ENCODE data around the gene DYNC2H1.

Gene DYNC2H1

GRCh38 chr11:103274025-103274424 is 164.8 kb downstream of the DYNC2H1 start:
- no peak overlapping the region for H3K4me3 ChIP-seq (ENCODE audit: low read depth in 1 of 2, low read length in 2 of 2)

GRCh38 chr11:103279821-103280220 is 170.6 kb downstream of the DYNC2H1 start:
- Histone ChIP-seq H3K4me1 (ENCODE audit: control insufficient read depth in 1 of 2, insufficient read depth in 2 of 2, low read length in 2 of 2) (no peaks in the 10 kb centered on the region), H3K4me3 (ENCODE audit: low read depth in 1 of 2, low read length in 2 of 2) (no peak overlapping the region), H3K9me3 (ENCODE audit: control insufficient read depth in 1 of 2, low read length in 2 of 2) (no peaks in the 10 kb centered on the region), H3K9ac (ENCODE audit: low read depth in 1 of 2, low read length in 2 of 2) (no peak overlapping the region), H3K27me3 (ENCODE audit: control insufficient read depth in 1 of 2, insufficient read depth in 2 of 2, low read length in 2 of 2) (no peaks in the 10 kb centered on the region), H3K36me3 (ENCODE audit: control insufficient read depth in 1 of 2, insufficient read depth in 2 of 2, low read length in 2 of 2) (no peaks in the 10 kb centered on the region), H3K27ac (ENCODE audit: low read depth, low read length) (no peak overlapping the region)

More at GRCh38 chr11:103274025-103274424, 164.8 kb downstream of the DYNC2H1 start:
- no peaks in the 10 kb centered on the region for H3K4me1 ChIP-seq (ENCODE audit: control insufficient read depth in 1 of 2, insufficient read depth in 2 of 2, low read length in 2 of 2)
- H3K27me3 ChIP-seq (ENCODE audit: control insufficient read depth in 1 of 2, insufficient read depth in 2 of 2, low read length in 2 of 2), result no peaks in the 10 kb centered on the region
- no peaks in the 10 kb centered on the region for H3K9me3 ChIP-seq (ENCODE audit: control insufficient read depth in 1 of 2, low read length in 2 of 2)
- H3K36me3 ChIP-seq (ENCODE audit: control insufficient read depth in 1 of 2, insufficient read depth in 2 of 2, low read length in 2 of 2), result no peaks in the 10 kb centered on the region
- no peak overlapping the region for H3K9ac ChIP-seq (ENCODE audit: low read depth in 1 of 2, low read length in 2 of 2)
- H3K27ac ChIP-seq (ENCODE audit: low read depth, low read length), result no peak overlapping the region

- H3K9me3 ChIP-seq (ENCODE audit: control insufficient read depth in 1 of 2, low read length in 2 of 2), result no peaks in the 10 kb centered on the region
- H3K36me3 ChIP-seq (ENCODE audit: control insufficient read depth in 1 of 2, insufficient read depth in 2 of 2, low read length in 2 of 2), result no peaks in the 10 kb centered on the region
- no peaks in the 10 kb centered on the region for H3K4me1 ChIP-seq (ENCODE audit: control insufficient read depth in 1 of 2, insufficient read depth in 2 of 2, low read length in 2 of 2)
- H3K4me3 ChIP-seq (ENCODE audit: low read depth in 1 of 2, low read length in 2 of 2), result no peak overlapping the region
- no peak overlapping the region for H3K9ac ChIP-seq (ENCODE audit: low read depth in 1 of 2, low read length in 2 of 2)
- H3K27ac ChIP-seq (ENCODE audit: low read depth, low read length), result no peak overlapping the region
- H3K27me3 ChIP-seq (ENCODE audit: control insufficient read depth in 1 of 2, insufficient read depth in 2 of 2, low read length in 2 of 2), result no peaks in the 10 kb centered on the region
These were observed 172.1 kb downstream of the DYNC2H1 start for GRCh38 chr11:103281301-103281700.

GRCh38 chr11:103284260-103284659 is 175.0 kb downstream of the DYNC2H1 start:
- Histone ChIP-seq H3K27ac (ENCODE audit: low read depth, low read length) (no peak overlapping the region), H3K9me3 (ENCODE audit: control insufficient read depth in 1 of 2, low read length in 2 of 2) (no peaks in the 10 kb centered on the region), H3K4me3 (ENCODE audit: low read depth in 1 of 2, low read length in 2 of 2) (no peak overlapping the region), H3K9ac (ENCODE audit: low read depth in 1 of 2, low read length in 2 of 2) (no peak overlapping the region), H3K36me3 (ENCODE audit: control insufficient read depth in 1 of 2, insufficient read depth in 2 of 2, low read length in 2 of 2) (peaks cover 0 to 3% of the 10 kb centered on the region in 2 donors), H3K27me3 (ENCODE audit: control insufficient read depth in 1 of 2, insufficient read depth in 2 of 2, low read length in 2 of 2) (no peaks in the 10 kb centered on the region), H3K4me1 (ENCODE audit: control insufficient read depth in 1 of 2, insufficient read depth in 2 of 2, low read length in 2 of 2) (no peaks in the 10 kb centered on the region)

- Histone ChIP-seq H3K9ac (ENCODE audit: low read depth in 1 of 2, low read length in 2 of 2) (no peak overlapping the region), H3K4me1 (ENCODE audit: control insufficient read depth in 1 of 2, insufficient read depth in 2 of 2, low read length in 2 of 2) (no peaks in the 10 kb centered on the region), H3K27me3 (ENCODE audit: control insufficient read depth in 1 of 2, insufficient read depth in 2 of 2, low read length in 2 of 2) (no peaks in the 10 kb centered on the region), H3K27ac (ENCODE audit: low read depth, low read length) (no peak overlapping the region), H3K36me3 (ENCODE audit: control insufficient read depth in 1 of 2, insufficient read depth in 2 of 2, low read length in 2 of 2) (peaks cover 5 to 15% of the 10 kb centered on the region in 2 donors), H3K9me3 (ENCODE audit: control insufficient read depth in 1 of 2, low read length in 2 of 2) (peaks cover 24 to 41% of the 10 kb centered on the region in 2 donors), H3K4me3 (ENCODE audit: low read depth in 1 of 2, low read length in 2 of 2) (no peak overlapping the region)
These were observed 185.3 kb downstream of the DYNC2H1 start for GRCh38 chr11:103294516-103294915.

- peaks cover 24 to 41% of the 10 kb centered on the region in 2 donors for H3K9me3 ChIP-seq (ENCODE audit: control insufficient read depth in 1 of 2, low read length in 2 of 2)
- H3K36me3 ChIP-seq (ENCODE audit: control insufficient read depth in 1 of 2, insufficient read depth in 2 of 2, low read length in 2 of 2), result peaks cover 5 to 9% of the 10 kb centered on the region in 2 donors
- no peak overlapping the region for H3K9ac ChIP-seq (ENCODE audit: low read depth in 1 of 2, low read length in 2 of 2)
- no peaks in the 10 kb centered on the region for H3K4me1 ChIP-seq (ENCODE audit: control insufficient read depth in 1 of 2, insufficient read depth in 2 of 2, low read length in 2 of 2)
- H3K27me3 ChIP-seq (ENCODE audit: control insufficient read depth in 1 of 2, insufficient read depth in 2 of 2, low read length in 2 of 2), result no peaks in the 10 kb centered on the region
- no peak overlapping the region for H3K4me3 ChIP-seq (ENCODE audit: low read depth in 1 of 2, low read length in 2 of 2)
- no peak overlapping the region for H3K27ac ChIP-seq (ENCODE audit: low read depth, low read length)
These were observed 186.5 kb downstream of the DYNC2H1 start for GRCh38 chr11:103295704-103296103.

- Histone ChIP-seq H3K9me3 (ENCODE audit: control insufficient read depth in 1 of 2, low read length in 2 of 2) (peaks cover 18 to 28% of the 10 kb centered on the region in 2 donors), H3K36me3 (ENCODE audit: control insufficient read depth in 1 of 2, insufficient read depth in 2 of 2, low read length in 2 of 2) (peaks cover 5 to 9% of the 10 kb centered on the region in 2 donors), H3K9ac (ENCODE audit: low read depth in 1 of 2, low read length in 2 of 2) (no peak overlapping the region), H3K27me3 (ENCODE audit: control insufficient read depth in 1 of 2, insufficient read depth in 2 of 2, low read length in 2 of 2) (no peaks in the 10 kb centered on the region), H3K4me3 (ENCODE audit: low read depth in 1 of 2, low read length in 2 of 2) (no peak overlapping the region), H3K27ac (ENCODE audit: low read depth, low read length) (no peak overlapping the region), H3K4me1 (ENCODE audit: control insufficient read depth in 1 of 2, insufficient read depth in 2 of 2, low read length in 2 of 2) (no peaks in the 10 kb centered on the region)
These were observed 188.7 kb downstream of the DYNC2H1 start for GRCh38 chr11:103297900-103298299.

- Histone ChIP-seq H3K4me3 (ENCODE audit: low read depth in 1 of 2, low read length in 2 of 2) (no peak overlapping the region), H3K36me3 (ENCODE audit: control insufficient read depth in 1 of 2, insufficient read depth in 2 of 2, low read length in 2 of 2) (no peaks in the 10 kb centered on the region), H3K27ac (ENCODE audit: low read depth, low read length) (no peak overlapping the region), H3K27me3 (ENCODE audit: control insufficient read depth in 1 of 2, insufficient read depth in 2 of 2, low read length in 2 of 2) (no peaks in the 10 kb centered on the region), H3K9me3 (ENCODE audit: control insufficient read depth in 1 of 2, low read length in 2 of 2) (no peaks in the 10 kb centered on the region), H3K4me1 (ENCODE audit: control insufficient read depth in 1 of 2, insufficient read depth in 2 of 2, low read length in 2 of 2) (no peaks in the 10 kb centered on the region), H3K9ac (ENCODE audit: low read depth in 1 of 2, low read length in 2 of 2) (no peak overlapping the region)
These were observed 206.0 kb downstream of the DYNC2H1 start for GRCh38 chr11:103315248-103315647.

- Histone ChIP-seq H3K9ac (ENCODE audit: low read depth in 1 of 2, low read length in 2 of 2) (no peak overlapping the region), H3K27me3 (ENCODE audit: control insufficient read depth in 1 of 2, insufficient read depth in 2 of 2, low read length in 2 of 2) (no peaks in the 10 kb centered on the region), H3K36me3 (ENCODE audit: control insufficient read depth in 1 of 2, insufficient read depth in 2 of 2, low read length in 2 of 2) (no peaks in the 10 kb centered on the region), H3K4me3 (ENCODE audit: low read depth in 1 of 2, low read length in 2 of 2) (no peak overlapping the region), H3K27ac (ENCODE audit: low read depth, low read length) (no peak overlapping the region), H3K4me1 (ENCODE audit: control insufficient read depth in 1 of 2, insufficient read depth in 2 of 2, low read length in 2 of 2) (no peaks in the 10 kb centered on the region), H3K9me3 (ENCODE audit: control insufficient read depth in 1 of 2, low read length in 2 of 2) (no peaks in the 10 kb centered on the region)
These were observed 207.9 kb downstream of the DYNC2H1 start for GRCh38 chr11:103317118-103317517.

GRCh38 chr11:103322821-103323220 is 213.6 kb downstream of the DYNC2H1 start:
- H3K27ac ChIP-seq (ENCODE audit: low read depth, low read length), result no peak overlapping the region
- H3K4me1 ChIP-seq (ENCODE audit: control insufficient read depth in 1 of 2, insufficient read depth in 2 of 2, low read length in 2 of 2), result peaks cover 0 to 3% of the 10 kb centered on the region in 2 donors
- H3K4me3 ChIP-seq (ENCODE audit: low read depth in 1 of 2, low read length in 2 of 2), result no peak overlapping the region
- no peaks in the 10 kb centered on the region for H3K36me3 ChIP-seq (ENCODE audit: control insufficient read depth in 1 of 2, insufficient read depth in 2 of 2, low read length in 2 of 2)
- H3K9me3 ChIP-seq (ENCODE audit: control insufficient read depth in 1 of 2, low read length in 2 of 2), result no peaks in the 10 kb centered on the region
- no peaks in the 10 kb centered on the region for H3K27me3 ChIP-seq (ENCODE audit: control insufficient read depth in 1 of 2, insufficient read depth in 2 of 2, low read length in 2 of 2)
- H3K9ac ChIP-seq (ENCODE audit: low read depth in 1 of 2, low read length in 2 of 2), result no peak overlapping the region

- Histone ChIP-seq H3K4me1 (ENCODE audit: control insufficient read depth in 1 of 2, insufficient read depth in 2 of 2, low read length in 2 of 2) (peaks cover 0 to 3% of the 10 kb centered on the region in 2 donors), H3K27me3 (ENCODE audit: control insufficient read depth in 1 of 2, insufficient read depth in 2 of 2, low read length in 2 of 2) (no peaks in the 10 kb centered on the region), H3K9ac (ENCODE audit: low read depth in 1 of 2, low read length in 2 of 2) (no peak overlapping the region), H3K9me3 (ENCODE audit: control insufficient read depth in 1 of 2, low read length in 2 of 2) (no peaks in the 10 kb centered on the region), H3K27ac (ENCODE audit: low read depth, low read length) (no peak overlapping the region), H3K36me3 (ENCODE audit: control insufficient read depth in 1 of 2, insufficient read depth in 2 of 2, low read length in 2 of 2) (no peaks in the 10 kb centered on the region), H3K4me3 (ENCODE audit: low read depth in 1 of 2, low read length in 2 of 2) (no peak overlapping the region)
These were observed 216.5 kb downstream of the DYNC2H1 start for GRCh38 chr11:103325686-103326069.

All from duodenal mucosa (tissue), 2 donors.